Vagina (tissue), 2 donors: Measurements from ENCODE around the gene EEF2K.
"Not testable (repeated sequence)": the region's sequence is repeated elsewhere in the genome, so short reads cannot be mapped to it uniquely, and the experiment has no call there.

Experiments
- CTCF ChIP-seq, 3 experiments: fragments of 450-650 bp in 2 of 3; fragments of 200-600 bp in 1 of 3; sonication (generic) in 1 of 3; IDR thresholded peaks; one replicate each; pipeline ENCODE4 v1.5.1; 2017 to 2019; ENCODE audit warnings: antibody characterized with exemption in 3 of 3, mild to moderate bottlenecking in 2 of 3, moderate library complexity in 2 of 3
- POLR2A ChIP-seq, 2 donors: fragments of 450-650 bp; IDR thresholded peaks; one replicate each; pipeline ENCODE4 v1.6.1; 2017; ENCODE audit warnings: antibody characterized with exemption in 2 of 2, mild to moderate bottlenecking in 2 of 2, moderate library complexity in 2 of 2
- POLR2AphosphoS5 ChIP-seq, 2 donors: sonication (generic); formaldehyde crosslinking; IDR thresholded peaks; one replicate each; pipeline ENCODE4 v1.9.0; 2017; ENCODE audit warnings: antibody characterized with exemption in 2 of 2, mild to moderate bottlenecking in 2 of 2, low read depth in 1 of 2; ENCODE audit not compliant: insufficient read depth in 1 of 2

GRCh38 chr16:22216832-22217225 lies 10.8 kb downstream of the EEF2K start:
- TF ChIP-seq CTCF (IDR thresholded peaks at IDR 0.05); POLR2A (IDR thresholded peaks at IDR 0.05); POLR2AphosphoS5 (IDR thresholded peaks at IDR 0.05; ENCODE audit: insufficient read depth in 1 of 2, low read depth in 1 of 2): not testable (repeated sequence)
